C4-2B (cell line): Measurements from ENCODE around the gene GLUD2.

Experiments
- H3K27ac ChIP-seq: fragments of 450-650 bp; 2 replicates; pipeline ENCODE4 v1.5.1; 2017
- ZFX ChIP-seq: fragments of 450-650 bp; IDR thresholded peaks from 2 replicates; pipeline ENCODE4 v1.6.1; 2017
- TF ChIP-seq, protein P1 (sequence below): fragments of 450-650 bp; conservative IDR thresholded peaks from 2 replicates; pipeline ENCODE4 v1.5.1; 2017; ENCODE audit warnings: mild to moderate bottlenecking

GLUD2 gene

GRCh38 chrX:121014826-121015225 is 32.6 kb upstream of the GLUD2 start:
- TF ChIP-seq ZFX = no peak
- TF ChIP-seq, protein P1, sequence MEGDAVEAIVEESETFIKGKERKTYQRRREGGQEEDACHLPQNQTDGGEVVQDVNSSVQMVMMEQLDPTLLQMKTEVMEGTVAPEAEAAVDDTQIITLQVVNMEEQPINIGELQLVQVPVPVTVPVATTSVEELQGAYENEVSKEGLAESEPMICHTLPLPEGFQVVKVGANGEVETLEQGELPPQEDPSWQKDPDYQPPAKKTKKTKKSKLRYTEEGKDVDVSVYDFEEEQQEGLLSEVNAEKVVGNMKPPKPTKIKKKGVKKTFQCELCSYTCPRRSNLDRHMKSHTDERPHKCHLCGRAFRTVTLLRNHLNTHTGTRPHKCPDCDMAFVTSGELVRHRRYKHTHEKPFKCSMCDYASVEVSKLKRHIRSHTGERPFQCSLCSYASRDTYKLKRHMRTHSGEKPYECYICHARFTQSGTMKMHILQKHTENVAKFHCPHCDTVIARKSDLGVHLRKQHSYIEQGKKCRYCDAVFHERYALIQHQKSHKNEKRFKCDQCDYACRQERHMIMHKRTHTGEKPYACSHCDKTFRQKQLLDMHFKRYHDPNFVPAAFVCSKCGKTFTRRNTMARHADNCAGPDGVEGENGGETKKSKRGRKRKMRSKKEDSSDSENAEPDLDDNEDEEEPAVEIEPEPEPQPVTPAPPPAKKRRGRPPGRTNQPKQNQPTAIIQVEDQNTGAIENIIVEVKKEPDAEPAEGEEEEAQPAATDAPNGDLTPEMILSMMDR = no peak
- no peak overlapping the region; the same call in 1 of the 2 replicates for H3K27ac ChIP-seq

DNA sequence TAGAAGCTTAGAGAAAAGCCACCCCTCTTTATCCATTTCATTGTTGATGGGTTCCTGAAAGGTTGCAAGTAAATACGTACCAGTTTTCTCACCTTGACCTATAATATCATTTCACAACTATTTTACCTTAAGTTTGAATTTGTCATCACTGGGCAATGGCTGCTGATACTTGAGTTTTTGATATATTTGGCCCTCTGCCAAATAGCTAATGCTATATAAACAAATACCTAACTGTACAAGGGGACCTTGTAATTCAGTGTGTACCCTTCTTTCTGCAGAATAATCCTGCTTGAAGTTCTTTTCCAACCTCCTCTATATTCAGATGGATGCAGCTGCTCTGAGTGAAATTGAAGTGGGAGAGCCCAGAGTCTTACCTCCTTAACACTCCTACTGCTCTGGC is 19.0 kb upstream of the GLUD2 start:
- TF ChIP-seq, protein P1 = no peak
- TF ChIP-seq ZFX = no peak
- no peak overlapping the region for H3K27ac ChIP-seq

DNA sequence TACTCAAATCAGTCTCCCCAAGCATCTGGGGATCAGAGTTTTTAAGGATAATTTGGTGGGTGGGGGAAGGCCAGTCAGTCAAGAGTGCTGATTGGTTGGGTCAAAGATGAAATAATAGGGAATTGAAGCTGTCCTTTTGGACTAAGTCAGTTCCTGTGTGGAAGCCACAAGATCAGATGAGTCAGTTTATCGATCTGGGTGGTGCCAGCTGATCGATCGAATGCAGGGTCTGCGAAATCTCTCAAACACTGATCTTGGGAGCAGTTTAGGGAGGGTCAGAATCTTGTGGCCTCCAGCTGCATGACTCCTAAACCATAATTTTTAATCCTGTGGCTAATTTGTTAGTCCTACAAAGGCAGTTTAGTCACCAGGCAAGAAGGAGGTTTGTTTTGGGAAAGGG is 17.3 kb upstream of the GLUD2 start:
- TF ChIP-seq, protein P1 = no peak
- no peak for TF ChIP-seq ZFX
- H3K27ac ChIP-seq = no peak overlapping the region

DNA sequence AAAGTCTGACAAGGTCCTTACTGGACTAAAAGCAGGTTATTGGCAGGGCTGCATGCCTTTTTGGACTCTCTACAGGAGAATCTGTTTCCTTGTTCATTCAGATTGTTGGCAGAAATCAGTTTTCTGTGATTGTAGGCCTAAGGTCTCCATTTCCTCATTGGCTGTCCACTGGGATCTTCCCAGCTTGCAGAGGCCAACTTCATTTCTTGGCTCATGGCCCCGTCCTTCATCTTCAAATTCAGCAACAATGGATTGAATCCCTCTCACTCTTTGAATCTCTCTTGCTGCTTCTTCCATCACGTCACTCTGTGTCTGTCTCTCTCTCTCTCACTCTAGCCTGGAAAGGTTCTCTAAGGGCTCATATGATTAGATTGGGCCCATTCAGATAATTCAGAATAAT is 14.9 kb upstream of the GLUD2 start:
- TF ChIP-seq ZFX = no peak
- TF ChIP-seq, protein P1 = no peak
- H3K27ac ChIP-seq = no peak overlapping the region

DNA sequence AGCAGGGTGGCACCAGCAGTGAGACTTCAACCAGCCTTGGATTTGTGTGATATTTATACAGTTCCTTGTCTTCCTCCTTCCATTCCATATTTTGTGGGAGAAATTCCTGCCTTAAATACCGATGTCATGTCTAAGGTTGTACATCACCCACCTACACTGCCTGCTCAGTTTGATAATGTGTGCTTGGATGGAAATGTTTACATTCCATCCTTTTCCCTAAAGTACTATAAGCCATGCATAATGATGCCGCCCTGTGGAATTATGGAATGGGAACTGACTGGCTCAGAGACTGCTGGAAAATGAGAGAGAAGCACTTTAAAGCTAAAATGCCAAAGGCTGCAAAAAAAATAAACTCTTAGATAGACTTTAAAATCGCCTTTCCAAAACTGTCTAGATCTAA is 11.3 kb upstream of the GLUD2 start:
- no peak for TF ChIP-seq ZFX
- TF ChIP-seq, protein P1 = no peak
- H3K27ac ChIP-seq = no peak overlapping the region

GRCh38 chrX:121036951-121037350 is 10.5 kb upstream of the GLUD2 start:
- H3K27ac ChIP-seq = no peak overlapping the region
- no peak for TF ChIP-seq ZFX
- TF ChIP-seq, protein P1 = no peak

DNA sequence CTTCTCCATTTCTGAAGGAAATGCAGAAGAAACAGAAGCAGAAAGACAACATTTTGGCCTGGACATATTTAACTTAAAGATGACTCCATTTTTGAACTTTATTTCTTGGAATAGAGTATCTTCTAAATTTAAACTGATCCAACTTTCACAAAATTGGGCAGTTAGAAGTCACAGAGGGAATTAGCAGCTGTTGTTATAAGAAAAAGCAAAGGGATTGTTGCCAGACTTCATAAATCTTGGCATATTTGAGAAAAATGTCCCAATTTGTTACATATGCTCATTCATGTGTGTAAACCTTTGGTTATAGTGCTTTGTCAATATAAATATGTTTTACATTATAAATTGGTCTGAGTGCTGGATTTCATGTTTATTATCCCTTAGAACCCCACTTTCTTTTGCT is 3.4 kb downstream of the GLUD2 start:
- H3K27ac ChIP-seq = no peak overlapping the region
- TF ChIP-seq ZFX = no peak
- TF ChIP-seq, protein P1 = no peak
